Pulmonary artery endothelial cell (primary cell): ENCODE data around the gene TXLNB. TPM values are rescaled to one million over a fixed set of nuclear protein-coding genes. Genes with fewer than 3 reads are reported as not detected.

Experiments
- DNase-seq: peaks from one replicate; pipeline ENCODE4 v3.0.0-alpha.2; 2011; ENCODE audit warnings: low read depth, low spot score
- total RNA-seq: library from RNA; depleted of rRNA; stranded (reverse); fragments of >200 nt; gene quantifications from 2 replicates; pipeline ENCODE4 v1.2.3, GENCODE V29; 2014

Gene TXLNB
- total RNA-seq, 1 donor from 2014 or later = 0.07 TPM

- no peak for DNase-seq
These were observed 16.3 kb downstream of the TXLNB start for GRCh38 chr6:139275279-139276055.

GRCh38 chr6:139271056-139271455, 20.7 kb downstream of the TXLNB start:
- no peak for DNase-seq

- DNase-seq = no peak
These were observed 21.5 kb downstream of the TXLNB start for GRCh38 chr6:139270249-139270648.

GRCh38 chr6:139265512-139266190, 26.1 kb downstream of the TXLNB start:
- no peak for DNase-seq

- DNase-seq = no peak
These were observed 29.1 kb downstream of the TXLNB start for GRCh38 chr6:139262519-139263300.

- DNase-seq = no peak
These were observed 33.9 kb downstream of the TXLNB start for GRCh38 chr6:139257821-139258398.

- no peak for DNase-seq
These were observed 34.5 kb downstream of the TXLNB start for GRCh38 chr6:139257291-139257690.

GRCh38 chr6:139256087-139256486, 35.7 kb downstream of the TXLNB start:
- DNase-seq = no peak

- DNase-seq = no peak
These were observed 37.6 kb downstream of the TXLNB start for GRCh38 chr6:139254196-139254595.

GRCh38 chr6:139253656-139254055, 38.1 kb downstream of the TXLNB start:
- no peak for DNase-seq

GRCh38 chr6:139251691-139252390, 40.0 kb downstream of the TXLNB start:
- DNase-seq = no peak

GRCh38 chr6:139251045-139251690, 40.6 kb downstream of the TXLNB start:
- no peak for DNase-seq

- DNase-seq = peak; percentile 19
These were observed 41.3 kb downstream of the TXLNB start for GRCh38 chr6:139250296-139251044.

GRCh38 chr6:139249395-139249794, 42.4 kb downstream of the TXLNB start:
- DNase-seq = no peak

GRCh38 chr6:139248911-139249310, 42.9 kb downstream of the TXLNB start:
- no peak for DNase-seq

GRCh38 chr6:139247618-139248017, 44.2 kb downstream of the TXLNB start:
- no peak for DNase-seq

GRCh38 chr6:139243536-139243935, 48.3 kb downstream of the TXLNB start:
- no peak for DNase-seq

GRCh38 chr6:139242457-139243240, 49.1 kb downstream of the TXLNB start:
- DNase-seq = no peak
